H9 (cell line): ENCODE measurements around the gene ZFTA. TPM values are rescaled to one million over a fixed set of nuclear protein-coding genes. Genes with fewer than 3 reads are reported as not detected.

Source experiments
- DNase-seq: peaks from one replicate; pipeline ENCODE4 v3.0.0-alpha.2; 2017
- H2AFZ ChIP-seq: one replicate; pipeline ENCODE4 v1.6.1; 2013; ENCODE audit warnings: mild to moderate bottlenecking, low read length, control low read depth, moderate library complexity
- H2AK5ac ChIP-seq: 2 replicates; pipeline ENCODE4 v1.6.1; 2013; ENCODE audit warnings: low read length, control low read depth, mixed read lengths; ENCODE audit not compliant: insufficient read length
- H2BK120ac ChIP-seq: one replicate; pipeline ENCODE4 v1.6.1; 2013; ENCODE audit warnings: low read depth, mild to moderate bottlenecking, low read length, control low read depth, inconsistent platforms; ENCODE audit not compliant: poor library complexity, severe bottlenecking
- H2BK12ac ChIP-seq: 2 replicates; pipeline ENCODE4 v1.6.1; 2013; ENCODE audit warnings: low read length, control low read depth, mixed read lengths, low read depth; ENCODE audit not compliant: insufficient read length
- H2BK15ac ChIP-seq: 2 replicates; pipeline ENCODE4 v1.6.1; 2013; ENCODE audit warnings: low read depth, low read length, control low read depth
- H2BK20ac ChIP-seq: one replicate; pipeline ENCODE4 v1.6.1; 2013; ENCODE audit warnings: low read depth, mild to moderate bottlenecking, low read length, control low read depth, inconsistent platforms; ENCODE audit not compliant: poor library complexity, severe bottlenecking
- H2BK5ac ChIP-seq: 2 replicates; pipeline ENCODE4 v1.6.1; 2013; ENCODE audit warnings: low read length, control low read depth, mixed read lengths; ENCODE audit not compliant: insufficient read length
- H3K14ac ChIP-seq: 2 replicates; pipeline ENCODE4 v1.6.1; 2013; ENCODE audit warnings: low read length, control low read depth; ENCODE audit not compliant: insufficient read depth
- H3K18ac ChIP-seq: 2 replicates; pipeline ENCODE4 v1.6.1; 2013; ENCODE audit warnings: low read depth, mild to moderate bottlenecking, mixed read lengths, low read length, control low read depth; ENCODE audit not compliant: insufficient read length
- H3K23ac ChIP-seq: 2 replicates; pipeline ENCODE4 v1.6.1; 2013; ENCODE audit warnings: low read length, control low read depth, mixed read lengths, low read depth; ENCODE audit not compliant: insufficient read length
- H3K23me2 ChIP-seq: 2 replicates; pipeline ENCODE4 v1.6.1; 2013; ENCODE audit warnings: low read depth, mild to moderate bottlenecking, mixed read lengths, low read length, control low read depth; ENCODE audit not compliant: insufficient read length, poor library complexity, severe bottlenecking
- H3K27ac ChIP-seq: 2 replicates; pipeline ENCODE4 v1.5.1; 2013; ENCODE audit warnings: low read length, control low read depth, mixed read lengths, low read depth; ENCODE audit not compliant: insufficient read length
- H3K27me3 ChIP-seq: 2 replicates; pipeline ENCODE4 v1.6.1; 2013; ENCODE audit warnings: low read length, control low read depth, inconsistent platforms; ENCODE audit not compliant: insufficient read depth
- H3K4ac ChIP-seq: 2 replicates; pipeline ENCODE4 v1.6.1; 2013; ENCODE audit warnings: low read depth, mild to moderate bottlenecking, control low read depth, inconsistent platforms, low read length, moderate library complexity
- H3K4me1 ChIP-seq: 2 replicates; pipeline ENCODE4 v1.6.1; 2013; ENCODE audit warnings: low read length, control low read depth, inconsistent platforms; ENCODE audit not compliant: insufficient read depth
- H3K4me2 ChIP-seq: 2 replicates; pipeline ENCODE4 v1.6.1; 2013; ENCODE audit warnings: low read length, control low read depth, mixed read lengths; ENCODE audit not compliant: insufficient read length, insufficient read depth
- H3K56ac ChIP-seq: 2 replicates; pipeline ENCODE4 v1.6.1; 2013; ENCODE audit warnings: low read depth, mild to moderate bottlenecking, mixed read lengths, low read length, control low read depth; ENCODE audit not compliant: insufficient read length
- H3K79me1 ChIP-seq: 2 replicates; pipeline ENCODE4 v1.6.1; 2013; ENCODE audit warnings: low read depth, mild to moderate bottlenecking, moderate library complexity, low read length, control low read depth, inconsistent platforms; ENCODE audit not compliant: insufficient read depth, poor library complexity, severe bottlenecking
- H3K79me2 ChIP-seq: 2 replicates; pipeline ENCODE4 v1.6.1; 2013; ENCODE audit warnings: low read length, control low read depth, inconsistent platforms; ENCODE audit not compliant: insufficient read depth
- H3K9ac ChIP-seq: 2 replicates; pipeline ENCODE4 v1.6.1; 2013; ENCODE audit warnings: low read length, control low read depth, mixed read lengths; ENCODE audit not compliant: insufficient read length; ENCODE audit errors: extremely low read depth
- H3K9me3 ChIP-seq: one replicate; pipeline ENCODE4 v1.6.1; 2013; ENCODE audit warnings: low read depth, low read length, inconsistent platforms; ENCODE audit not compliant: control insufficient read depth
- H3T11ph ChIP-seq: one replicate; pipeline ENCODE4 v1.6.1; 2013; ENCODE audit warnings: mild to moderate bottlenecking, low read length, control low read depth, inconsistent platforms
- H4K20me1 ChIP-seq: one replicate; pipeline ENCODE4 v1.6.1; 2013; ENCODE audit not compliant: control insufficient read depth, insufficient read length, insufficient read depth
- H4K5ac ChIP-seq: 2 replicates; pipeline ENCODE4 v1.6.1; 2013; ENCODE audit warnings: low read depth, mild to moderate bottlenecking, mixed read lengths, low read length, control low read depth; ENCODE audit not compliant: insufficient read length
- H4K8ac ChIP-seq: replicated peaks from 2 replicates; pipeline ENCODE4 v1.6.1; 2013; ENCODE audit warnings: low read length, control low read depth, mixed read lengths, low read depth; ENCODE audit not compliant: insufficient read length
- H4K91ac ChIP-seq: 2 replicates; pipeline ENCODE4 v1.6.1; 2013; ENCODE audit warnings: low read depth, mild to moderate bottlenecking, moderate library complexity, mixed read lengths, low read length, control low read depth; ENCODE audit not compliant: insufficient read length
- H3K27ac Mint-ChIP-seq, 3 experiments: 2 replicates in 2 of 3; 3 replicates in 1 of 3; pipeline ENCODE4 v1.8.0; 2020 to 2021; ENCODE audit warnings: mixed read lengths in 3 of 3, mild to moderate bottlenecking in 1 of 3, moderate library complexity in 1 of 3
- H3K27me3 Mint-ChIP-seq: 2 replicates; pipeline ENCODE4 v1.8.0; 2021; ENCODE audit warnings: low read depth, mild to moderate bottlenecking, moderate library complexity, mixed read lengths
- H3K36me3 Mint-ChIP-seq, 3 experiments: 2 replicates in 2 of 3; 3 replicates in 1 of 3; pipeline ENCODE4 v1.8.0; 2020 to 2021; ENCODE audit warnings: low read depth in 3 of 3, mixed read lengths in 3 of 3; ENCODE audit not compliant: insufficient read depth in 1 of 3
- H3K4me1 Mint-ChIP-seq, 2 experiments: 2 replicates each; pipeline ENCODE4 v1.8.0; 2020; ENCODE audit warnings: mixed read lengths in 2 of 2
- H3K4me3 Mint-ChIP-seq, 2 experiments: 2 replicates in 1 of 2; 3 replicates in 1 of 2; pipeline ENCODE4 v1.8.0; 2020 to 2021; ENCODE audit warnings: mild to moderate bottlenecking in 2 of 2, mixed read lengths in 2 of 2, moderate library complexity in 1 of 2
- H3K9me3 Mint-ChIP-seq, 2 experiments: 2 replicates in 1 of 2; 3 replicates in 1 of 2; pipeline ENCODE4 v1.8.0; 2020; ENCODE audit warnings: mild to moderate bottlenecking in 2 of 2, mixed read lengths in 2 of 2, moderate library complexity in 1 of 2
- CTCF ChIP-seq: fragments of 200-600 bp; sonication (generic); conservative IDR thresholded peaks from 3 replicates; pipeline ENCODE4 v1.8.0; 2021; ENCODE audit warnings: antibody characterized with exemption, mild to moderate bottlenecking
- WGBS: extraction: QIAGEN DNeasy Blood & Tissue Kit; methylation state at CpG from one replicate; pipeline ENCODE4 v1.1.7; 2013; ENCODE audit warnings: missing lambda C conversion rate, low lambda C conversion rate, mixed read lengths; ENCODE audit not compliant: insufficient read length; ENCODE audit errors: extremely low coverage; 5-methylcytosine and 5-hydroxymethylcytosine counted together
- total RNA-seq: library from RNA; stranded (reverse); gene quantifications from 2 replicates; pipeline ENCODE4 v1.2.1, GENCODE V29; 2021

The ZFTA gene
- total RNA-seq, 1 experiment from 2014 or later = 48.2 TPM

GRCh38 chr11:63719987-63720386 is 48.6 kb downstream of the ZFTA start:
- Histone ChIP-seq H2BK120ac (no peak overlapping the region), H2BK15ac (no peak overlapping the region), H3K27me3 (no peaks in the 10 kb centered on the region), H2AK5ac (no peak overlapping the region), H3K79me1 (peaks cover 7% of the 10 kb centered on the region), H2BK5ac (no peak overlapping the region), H3K9me3 (no peaks in the 10 kb centered on the region), H2AFZ (no peak overlapping the region), H3K23me2 (no peaks in the 10 kb centered on the region), H4K91ac (no peak overlapping the region), H3K23ac (no peak overlapping the region), H3K27ac (no peak overlapping the region), H2BK20ac (no peak overlapping the region), H3K4ac (no peak overlapping the region), H3K4me1 (no peaks in the 10 kb centered on the region), H3T11ph (no peak overlapping the region), H4K8ac (no peak overlapping the region), H4K5ac (no peak overlapping the region), H3K14ac (no peak overlapping the region), H3K4me2 (no peak overlapping the region), H3K56ac (no peak overlapping the region), H3K18ac (no peak overlapping the region), H3K9ac (no peak overlapping the region), H4K20me1 (no peaks in the 10 kb centered on the region), H3K79me2 (peaks cover 4% of the 10 kb centered on the region; the same call in 1 of the 2 replicates), H2BK12ac (no peak overlapping the region)
- Mint-ChIP-seq H3K4me3 (no peak overlapping the region), H3K4me1 (peaks cover 0 to 1% of the 10 kb centered on the region in 2 experiments; a peak in 1 of 4 replicates), H3K36me3 (peaks cover 0 to 6% (median 5%) of the 10 kb centered on the region in 3 experiments; a peak in 3 of 7 replicates), H3K27me3 (no peaks in the 10 kb centered on the region), H3K27ac (no peak overlapping the region), H3K9me3 (no peaks in the 10 kb centered on the region)
- no peak for DNase-seq
- no peak for TF ChIP-seq CTCF
- WGBS = no CpG with 5 or more reads among the region's 2 CpGs
